NCI-H748 (cell line): ENCODE measurements around the gene ANKRD22.

Experiments
- DNase-seq: peaks from one replicate; lab custom pipeline; 2025; ENCODE audit not compliant: unreplicated experiment; lab: John Stamatoyannopoulos, UW

The ANKRD22 gene

GRCh38 chr10:88802523-88803285 lies 48.9 kb downstream of the ANKRD22 start, which contains the start of gene LIPM:
LIPM (plus strand) TSS chr10:88802730; CDS start chr10:88802897, 167 bp downstream.
- no peak for DNase-seq

- no peak for DNase-seq
These were observed 51.2 kb downstream of the ANKRD22 start for GRCh38 chr10:88800152-88801125.

- no peak for DNase-seq
These were observed 56.9 kb downstream of the ANKRD22 start for GRCh38 chr10:88794731-88795130.

- DNase-seq = no peak
These were observed 57.8 kb downstream of the ANKRD22 start for GRCh38 chr10:88793712-88794299.

- DNase-seq = no peak
These were observed 59.0 kb downstream of the ANKRD22 start for GRCh38 chr10:88792661-88793060.

DNA sequence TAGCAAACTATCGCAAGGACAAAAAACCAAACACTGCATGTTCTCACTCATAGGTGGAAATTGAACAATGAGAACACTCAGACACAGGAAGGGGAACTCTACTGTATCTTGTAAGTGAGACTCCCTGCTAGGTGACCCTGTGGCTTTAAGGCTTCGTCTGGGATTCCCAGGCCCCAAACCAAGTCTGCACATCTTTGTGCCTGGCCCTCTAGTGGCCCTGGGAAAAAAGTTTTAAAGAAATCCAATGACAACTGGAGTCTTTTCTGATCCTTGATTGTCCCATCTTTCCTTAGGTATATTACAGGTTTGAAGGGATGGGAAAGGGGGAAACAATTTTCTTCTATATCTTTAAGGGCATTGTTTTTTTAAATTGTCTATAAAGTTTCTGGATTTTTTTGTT lies 59.7 kb downstream of the ANKRD22 start:
- DNase-seq = no peak

DNA sequence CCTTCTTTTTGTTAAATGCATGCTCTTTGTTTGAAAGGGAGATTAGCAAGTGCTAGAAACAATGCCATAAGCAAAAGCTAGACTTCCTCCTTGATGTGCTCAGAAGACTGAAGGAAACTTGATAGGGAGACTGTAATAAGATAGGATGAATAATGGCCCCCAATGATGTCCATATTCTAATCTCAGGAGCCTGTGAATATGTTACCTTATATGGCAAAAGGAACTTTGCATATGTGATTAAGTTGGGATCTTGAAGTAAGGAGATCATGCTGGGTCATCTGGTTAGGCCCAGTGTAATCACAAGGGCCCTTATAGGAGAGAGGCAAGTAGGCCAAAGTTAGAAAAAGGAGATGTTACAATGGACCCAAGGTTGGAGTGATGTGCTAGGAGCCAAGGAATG lies 62.7 kb downstream of the ANKRD22 start:
- DNase-seq = no peak

DNA sequence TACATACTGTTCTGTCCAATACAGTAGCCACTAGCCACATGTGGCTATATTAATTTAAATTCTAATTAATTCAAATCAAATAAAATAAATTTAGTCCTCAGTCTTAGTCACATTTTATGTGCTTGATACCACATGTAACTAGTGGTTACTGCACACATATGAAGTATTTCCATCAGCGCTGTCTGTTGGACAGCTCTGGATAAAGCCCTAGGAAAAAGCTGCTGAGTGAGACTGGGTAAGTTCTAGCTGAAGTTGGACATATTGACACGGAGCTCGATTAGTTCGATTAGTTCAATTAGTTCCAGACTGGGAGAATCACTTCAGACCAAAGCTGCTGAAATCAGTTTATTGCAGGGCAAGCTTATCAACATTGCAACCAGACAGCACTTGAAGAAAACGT lies 64.2 kb downstream of the ANKRD22 start:
- DNase-seq = no peak

GRCh38 chr10:88786032-88786770 lies 65.4 kb downstream of the ANKRD22 start:
- DNase-seq = no peak

- DNase-seq = no peak
These were observed 67.9 kb downstream of the ANKRD22 start for GRCh38 chr10:88783724-88784123.

DNA sequence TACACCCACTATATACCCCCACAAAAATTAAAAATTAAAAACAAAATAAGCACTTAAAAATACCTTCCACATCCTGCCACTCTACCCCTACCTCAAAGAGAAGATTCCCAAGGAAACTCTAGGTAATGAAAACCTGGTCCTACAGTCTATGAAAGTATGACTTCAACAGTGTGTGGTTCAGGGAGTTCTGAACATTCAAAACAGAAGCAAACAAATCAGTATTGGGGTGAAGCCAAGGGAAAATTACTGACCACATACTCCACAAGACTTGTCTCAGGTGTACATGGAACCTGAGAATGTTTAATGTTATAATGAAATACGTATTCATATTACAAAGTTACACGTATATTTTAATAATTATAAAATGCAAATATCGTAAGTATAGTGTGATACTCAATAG lies 69.4 kb downstream of the ANKRD22 start:
- no peak for DNase-seq

GRCh38 chr10:88781206-88781605 lies 70.4 kb downstream of the ANKRD22 start:
- DNase-seq = no peak
